ENCODE data around the gene FLAD1.

- TF ChIP-seq EZH2phosphoT487 (IDR thresholded peaks at IDR 0.05; ENCODE audit: borderline replicate concordance) (no peak), CTCF (conservative IDR thresholded peaks at IDR 0.05; ENCODE audit: low read length) (no peak)
Observed at GRCh38 chr1:154972517-154973343, 10.4 kb upstream of the FLAD1 start.
